ENCODE measurements around the gene MGAM2. TPM values are rescaled to one million over a fixed set of nuclear protein-coding genes. Genes with fewer than 3 reads are reported as not detected.

MGAM2 gene
- total RNA-seq, 5 donors from 2014 or later (not counting 1 experiment from before 2014, with no cell fraction given) = not detected

DNA sequence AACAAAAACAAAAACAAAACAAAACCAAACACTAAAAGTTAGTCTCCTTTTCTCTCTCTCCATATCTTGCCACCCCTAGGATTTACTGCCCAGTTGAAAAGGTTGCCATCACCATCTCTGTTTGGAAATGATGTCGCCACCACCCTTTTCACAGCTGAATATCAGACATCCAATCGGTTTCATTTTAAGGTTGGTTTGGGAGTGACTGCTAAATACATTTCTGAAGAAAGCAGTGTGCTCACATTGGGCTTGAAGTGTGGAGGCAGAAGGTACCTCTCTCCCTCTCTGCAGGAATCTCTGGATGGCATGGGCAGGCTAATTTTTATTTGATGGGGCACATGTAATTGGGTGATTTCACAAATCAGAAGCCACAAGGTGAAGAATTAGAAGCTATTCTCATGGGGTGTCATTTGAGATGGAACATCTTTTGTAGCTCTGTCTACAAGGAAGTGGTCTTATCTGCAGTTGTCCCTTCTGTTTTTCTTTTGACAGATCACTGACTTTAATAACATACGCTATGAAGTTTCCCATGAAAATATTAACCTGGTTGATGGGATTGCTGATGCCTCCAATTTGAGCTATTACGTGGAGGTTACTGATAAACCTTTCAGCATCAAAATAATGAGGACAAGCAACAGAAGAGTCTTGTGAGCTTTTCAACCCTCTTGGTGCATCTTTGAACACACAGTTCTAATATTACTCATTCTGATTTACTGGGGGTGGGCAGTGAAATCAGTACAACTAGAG, 20.1 kb downstream of the MGAM2 start:
- Histone ChIP-seq H3K4me1 (ENCODE audit: control insufficient read depth in 1 of 2, extremely low read depth in 1 of 2, insufficient read depth in 2 of 2, low read length in 2 of 2) (no peaks in the 10 kb centered on the region), H3K27me3 (replicated peaks in 1 of 2; ENCODE audit: control insufficient read depth in 2 of 2, extremely low read depth in 1 of 2, insufficient read depth in 2 of 2, low read length in 1 of 2) (no peaks in the 10 kb centered on the region), H3K4me3 (ENCODE audit: control insufficient read depth in 1 of 2, extremely low read depth in 1 of 2, low read length in 1 of 2) (no peak overlapping the region), H3K27ac (ENCODE audit: low read length) (no peak overlapping the region), H3K9me3 (no peaks in the 10 kb centered on the region), H3K36me3 (ENCODE audit: control insufficient read depth in 2 of 2, extremely low read depth in 1 of 2, insufficient read depth in 1 of 2, low read length in 1 of 2) (no peaks in the 10 kb centered on the region)
- Mint-ChIP-seq H3K27ac (no peak overlapping the region), H3K36me3 (no peaks in the 10 kb centered on the region), H3K9me3 (no peaks in the 10 kb centered on the region), H3K27me3 (peaks cover 3 to 4% of the 10 kb centered on the region in 2 donors), H3K4me1 (no peaks in the 10 kb centered on the region), H3K4me3 (no peak overlapping the region)
- ChIA-PET POLR2A (no interaction called here), CTCF (interaction anchor here in 1 of 2 donors (0.6 kb wide), 1 partner anchor 869 kb away, joined by 3 read pairs; no protein-coding TSS in a partner anchor)
- DNase-seq = no peak
- whole genome bisulfite sequencing (ENCODE audit: insufficient coverage) = 100% methylated on average over 2 of the region's 4 CpGs
- ATAC-seq (replicated peaks in 1 of 4) = no peak

DNA sequence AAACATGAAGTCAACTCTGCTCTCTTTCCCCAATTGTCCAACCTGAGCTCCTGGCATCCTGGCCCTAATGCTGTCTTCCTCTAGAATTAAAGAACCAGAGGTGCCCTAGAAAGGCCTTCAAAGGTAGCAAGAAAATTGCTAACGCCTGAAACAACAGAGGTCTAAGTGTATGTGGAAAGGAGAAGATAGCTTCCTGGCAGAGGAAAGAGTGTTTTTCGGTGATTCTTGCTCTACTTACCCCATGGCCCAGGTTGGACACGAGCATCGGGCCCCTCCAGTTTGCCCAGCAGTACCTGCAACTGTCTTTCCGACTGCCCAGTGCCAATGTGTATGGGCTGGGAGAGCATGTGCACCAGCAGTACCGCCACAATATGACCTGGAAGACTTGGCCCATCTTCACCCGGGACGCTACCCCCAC, 22.2 kb downstream of the MGAM2 start:
- Histone ChIP-seq H3K4me3 (ENCODE audit: control insufficient read depth in 1 of 2, extremely low read depth in 1 of 2, low read length in 1 of 2) (no peak overlapping the region), H3K27ac (ENCODE audit: low read length) (no peak overlapping the region), H3K36me3 (ENCODE audit: control insufficient read depth in 2 of 2, extremely low read depth in 1 of 2, insufficient read depth in 1 of 2, low read length in 1 of 2) (no peaks in the 10 kb centered on the region), H3K27me3 (replicated peaks in 1 of 2; ENCODE audit: control insufficient read depth in 2 of 2, extremely low read depth in 1 of 2, insufficient read depth in 2 of 2, low read length in 1 of 2) (no peaks in the 10 kb centered on the region), H3K4me1 (ENCODE audit: control insufficient read depth in 1 of 2, extremely low read depth in 1 of 2, insufficient read depth in 2 of 2, low read length in 2 of 2) (no peaks in the 10 kb centered on the region), H3K9me3 (no peaks in the 10 kb centered on the region)
- CTCF ChIA-PET = no interaction called here
- Mint-ChIP-seq H3K4me1 (no peaks in the 10 kb centered on the region), H3K9me3 (no peaks in the 10 kb centered on the region), H3K27me3 (peaks cover 0 to 2% of the 10 kb centered on the region in 2 donors), H3K27ac (no peak overlapping the region), H3K4me3 (no peak overlapping the region), H3K36me3 (no peaks in the 10 kb centered on the region)
- ATAC-seq (replicated peaks in 1 of 4) = peak in 1 of 4 experiments; percentile 35
- POLR2A ChIA-PET = no interaction called here
- no peak for DNase-seq
- WGBS (ENCODE audit: insufficient coverage) = 91% methylated on average over 4 of the region's 8 CpGs

DNA sequence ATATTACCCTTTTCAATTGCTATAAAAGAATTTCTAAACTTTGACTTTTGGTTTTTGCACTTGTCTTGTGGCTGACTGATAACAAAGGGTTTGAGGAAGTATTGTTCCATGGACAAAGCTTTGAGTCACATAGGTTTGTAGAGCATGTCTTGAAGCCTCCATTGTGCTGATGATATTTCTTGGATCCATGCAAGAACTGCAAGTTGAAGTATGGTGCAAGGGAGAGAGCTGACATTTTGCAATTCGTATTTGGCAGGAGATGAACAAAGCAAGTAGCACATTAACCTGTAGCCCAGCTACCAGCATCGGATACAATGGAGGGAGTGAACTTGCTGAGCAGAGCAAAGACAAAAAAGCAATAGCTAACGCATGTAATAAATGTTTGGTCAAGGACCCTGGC, 23.4 kb downstream of the MGAM2 start:
- Mint-ChIP-seq H3K36me3 (no peaks in the 10 kb centered on the region), H3K27ac (no peak overlapping the region), H3K9me3 (no peaks in the 10 kb centered on the region), H3K4me3 (no peak overlapping the region), H3K4me1 (no peaks in the 10 kb centered on the region), H3K27me3 (peaks cover 0 to 2% of the 10 kb centered on the region in 2 donors)
- Histone ChIP-seq H3K4me1 (ENCODE audit: control insufficient read depth in 1 of 2, extremely low read depth in 1 of 2, insufficient read depth in 2 of 2, low read length in 2 of 2) (no peaks in the 10 kb centered on the region), H3K27ac (ENCODE audit: low read length) (no peak overlapping the region), H3K4me3 (ENCODE audit: control insufficient read depth in 1 of 2, extremely low read depth in 1 of 2, low read length in 1 of 2) (no peak overlapping the region), H3K27me3 (replicated peaks in 1 of 2; ENCODE audit: control insufficient read depth in 2 of 2, extremely low read depth in 1 of 2, insufficient read depth in 2 of 2, low read length in 1 of 2) (no peaks in the 10 kb centered on the region), H3K9me3 (no peaks in the 10 kb centered on the region), H3K36me3 (ENCODE audit: control insufficient read depth in 2 of 2, extremely low read depth in 1 of 2, insufficient read depth in 1 of 2, low read length in 1 of 2) (no peaks in the 10 kb centered on the region)
- POLR2A ChIA-PET = no interaction called here
- CTCF ChIA-PET = interaction anchor here in 1 of 2 donors (0.7 kb wide), 1 partner anchor 1462 kb away, joined by 4 read pairs; the partner anchor contains the start of gene ADCK2
- DNase-seq (no peak), ATAC-seq (replicated peaks in 1 of 4) (no peak)
- 88% methylated on average over 1 of the region's 3 CpGs for WGBS (ENCODE audit: insufficient coverage)

DNA sequence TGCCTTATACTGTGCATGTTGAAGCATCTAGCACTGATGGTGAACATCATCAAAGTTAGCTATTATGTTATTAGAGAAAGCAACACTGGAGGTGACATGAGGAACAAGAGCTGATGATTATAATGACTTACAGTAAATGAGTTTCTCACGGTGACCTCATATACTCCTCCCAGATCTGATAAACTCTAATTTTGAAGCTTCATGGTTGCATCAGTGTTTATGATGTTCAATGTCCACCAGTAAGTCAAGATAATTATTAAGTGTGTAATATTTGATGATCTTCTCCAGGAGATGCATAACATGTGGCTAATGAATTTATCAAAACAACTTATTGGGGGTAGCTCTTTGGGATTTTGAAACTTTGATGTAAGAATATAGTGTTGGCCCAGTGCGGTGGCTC, 27.5 kb downstream of the MGAM2 start:
- CTCF ChIA-PET = no interaction called here
- WGBS (ENCODE audit: insufficient coverage) = no CpG with 5 or more reads among the region's 2 CpGs
- no peaks in the 10 kb centered on the region for H3K9me3 ChIP-seq
- no peak for ATAC-seq (replicated peaks in 1 of 4)
- Mint-ChIP-seq H3K27ac (no peak overlapping the region), H3K27me3 (peaks cover 4% of the 10 kb centered on the region in 2 donors), H3K4me1 (no peaks in the 10 kb centered on the region), H3K36me3 (no peaks in the 10 kb centered on the region), H3K9me3 (no peaks in the 10 kb centered on the region), H3K4me3 (no peak overlapping the region)
- no peak for DNase-seq
- POLR2A ChIA-PET = no interaction called here
- H3K27ac ChIP-seq (ENCODE audit: low read length) = no peak overlapping the region
- H3K36me3 ChIP-seq (ENCODE audit: control insufficient read depth in 2 of 2, extremely low read depth in 1 of 2, insufficient read depth in 1 of 2, low read length in 1 of 2) = no peaks in the 10 kb centered on the region
- H3K4me1 ChIP-seq (ENCODE audit: control insufficient read depth in 1 of 2, extremely low read depth in 1 of 2, insufficient read depth in 2 of 2, low read length in 2 of 2) = no peaks in the 10 kb centered on the region
- H3K27me3 ChIP-seq (replicated peaks in 1 of 2; ENCODE audit: control insufficient read depth in 2 of 2, extremely low read depth in 1 of 2, insufficient read depth in 2 of 2, low read length in 1 of 2) = no peaks in the 10 kb centered on the region
- no peak overlapping the region for H3K4me3 ChIP-seq (ENCODE audit: control insufficient read depth in 1 of 2, extremely low read depth in 1 of 2, low read length in 1 of 2)

DNA sequence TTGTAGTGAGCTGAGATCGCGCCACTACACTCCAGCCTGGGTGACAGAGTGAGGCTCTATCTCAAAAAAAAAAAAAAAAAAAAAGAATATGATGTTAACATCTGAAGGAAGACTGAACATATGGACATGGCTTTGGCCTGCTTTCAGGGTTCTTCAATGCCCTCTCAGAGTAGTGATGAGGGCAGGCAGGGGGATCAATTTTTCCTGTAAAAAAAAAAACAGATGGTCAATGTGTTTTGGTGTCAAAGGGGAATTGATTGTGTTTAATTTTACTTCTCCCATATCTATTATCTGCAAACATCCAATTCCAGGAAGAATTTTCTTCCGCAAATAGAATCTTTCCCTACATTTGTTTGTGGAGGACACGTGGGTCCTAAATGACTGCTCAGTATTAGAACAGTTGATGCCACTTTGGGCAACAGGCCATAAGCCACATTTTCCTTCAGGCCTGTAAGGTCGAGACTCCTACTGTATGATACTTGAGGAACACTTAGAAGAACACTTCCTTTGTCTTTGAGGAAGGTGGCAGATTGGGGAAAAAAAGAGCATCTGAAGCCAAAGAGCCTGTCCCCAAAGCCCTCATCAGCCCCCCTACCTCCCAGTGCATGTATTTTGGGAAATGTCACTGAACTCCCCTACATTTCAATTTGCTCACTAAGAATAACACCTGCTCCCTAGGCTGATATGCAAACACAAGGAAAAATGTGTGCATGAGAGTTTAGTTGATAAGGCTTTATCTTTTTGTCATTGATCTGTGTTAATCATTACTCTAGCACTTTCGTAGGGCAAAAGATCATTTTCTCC, 28.3 kb downstream of the MGAM2 start:
- CTCF ChIA-PET = no interaction called here
- H3K36me3 Mint-ChIP-seq = no peaks in the 10 kb centered on the region

DNA sequence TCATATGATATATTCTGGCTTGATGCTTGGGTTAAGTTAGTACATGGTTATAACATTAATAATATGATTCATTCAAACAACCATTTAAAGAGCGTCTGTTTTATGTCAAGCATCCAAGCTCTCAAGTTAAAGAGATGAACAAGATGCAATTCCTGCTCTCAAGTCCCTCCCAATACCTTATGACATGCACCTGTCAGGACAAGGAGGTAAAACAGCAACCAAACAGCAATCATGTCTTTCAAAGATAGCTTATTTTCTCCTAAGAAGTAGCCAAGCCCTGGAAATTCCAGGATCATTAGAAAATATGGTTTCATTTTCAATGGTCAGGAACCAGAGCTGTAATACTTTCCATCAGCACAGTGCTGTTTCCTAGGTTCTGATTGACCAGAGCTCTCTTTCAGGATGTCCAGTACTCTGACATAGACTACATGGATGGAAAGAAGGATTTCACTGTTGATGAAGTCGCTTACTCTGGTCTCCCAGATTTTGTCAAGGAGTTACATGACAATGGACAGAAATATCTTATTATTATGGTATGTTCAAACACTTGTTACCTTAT, 29.0 kb downstream of the MGAM2 start:
- H3K4me3 ChIP-seq (ENCODE audit: control insufficient read depth in 1 of 2, extremely low read depth in 1 of 2, low read length in 1 of 2) = no peak overlapping the region
- DNase-seq = no peak
- Mint-ChIP-seq H3K9me3 (no peaks in the 10 kb centered on the region), H3K36me3 (no peaks in the 10 kb centered on the region), H3K4me3 (no peak overlapping the region), H3K27me3 (peaks cover 4 to 6% of the 10 kb centered on the region in 2 donors), H3K27ac (no peak overlapping the region), H3K4me1 (no peaks in the 10 kb centered on the region)
- ChIA-PET CTCF (no interaction called here), POLR2A (interaction anchor here in 1 of 2 donors (0.5 kb wide), 1 partner anchor 110 kb away, joined by 4 read pairs; no protein-coding TSS in a partner anchor)
- no peaks in the 10 kb centered on the region for H3K27me3 ChIP-seq (replicated peaks in 1 of 2; ENCODE audit: control insufficient read depth in 2 of 2, extremely low read depth in 1 of 2, insufficient read depth in 2 of 2, low read length in 1 of 2)
- H3K27ac ChIP-seq (ENCODE audit: low read length) = no peak overlapping the region
- no peaks in the 10 kb centered on the region for H3K9me3 ChIP-seq
- H3K36me3 ChIP-seq (ENCODE audit: control insufficient read depth in 2 of 2, extremely low read depth in 1 of 2, insufficient read depth in 1 of 2, low read length in 1 of 2) = no peaks in the 10 kb centered on the region
- no peaks in the 10 kb centered on the region for H3K4me1 ChIP-seq (ENCODE audit: control insufficient read depth in 1 of 2, extremely low read depth in 1 of 2, insufficient read depth in 2 of 2, low read length in 2 of 2)
- ATAC-seq (replicated peaks in 1 of 4) = no peak
- WGBS (ENCODE audit: insufficient coverage) = no CpG with 5 or more reads among the region's 2 CpGs

More for the DNA sequence above, 28.3 kb downstream of the MGAM2 start:
- Histone ChIP-seq H3K27me3 (replicated peaks in 1 of 2; ENCODE audit: control insufficient read depth in 2 of 2, extremely low read depth in 1 of 2, insufficient read depth in 2 of 2, low read length in 1 of 2) (no peaks in the 10 kb centered on the region), H3K36me3 (ENCODE audit: control insufficient read depth in 2 of 2, extremely low read depth in 1 of 2, insufficient read depth in 1 of 2, low read length in 1 of 2) (no peaks in the 10 kb centered on the region), H3K9me3 (no peaks in the 10 kb centered on the region), H3K4me3 (ENCODE audit: control insufficient read depth in 1 of 2, extremely low read depth in 1 of 2, low read length in 1 of 2) (no peak overlapping the region), H3K27ac (ENCODE audit: low read length) (no peak overlapping the region), H3K4me1 (ENCODE audit: control insufficient read depth in 1 of 2, extremely low read depth in 1 of 2, insufficient read depth in 2 of 2, low read length in 2 of 2) (no peaks in the 10 kb centered on the region)
- Mint-ChIP-seq H3K9me3 (no peaks in the 10 kb centered on the region), H3K4me1 (no peaks in the 10 kb centered on the region), H3K27ac (no peak overlapping the region), H3K27me3 (peaks cover 4% of the 10 kb centered on the region in 2 donors), H3K4me3 (no peak overlapping the region)
- 71% methylated on average over 1 of the region's 6 CpGs for WGBS (ENCODE audit: insufficient coverage)
- DNase-seq (no peak), ATAC-seq (replicated peaks in 1 of 4) (no peak)
- POLR2A ChIA-PET = interaction anchor here in 1 of 2 donors (0.5 kb wide), 1 partner anchor 111 kb away, joined by 4 read pairs; no protein-coding TSS in a partner anchor

Data from T-cell (primary cell).